Measurements from ENCODE around the gene HS3ST3A1.

HS3ST3A1 gene

DNA sequence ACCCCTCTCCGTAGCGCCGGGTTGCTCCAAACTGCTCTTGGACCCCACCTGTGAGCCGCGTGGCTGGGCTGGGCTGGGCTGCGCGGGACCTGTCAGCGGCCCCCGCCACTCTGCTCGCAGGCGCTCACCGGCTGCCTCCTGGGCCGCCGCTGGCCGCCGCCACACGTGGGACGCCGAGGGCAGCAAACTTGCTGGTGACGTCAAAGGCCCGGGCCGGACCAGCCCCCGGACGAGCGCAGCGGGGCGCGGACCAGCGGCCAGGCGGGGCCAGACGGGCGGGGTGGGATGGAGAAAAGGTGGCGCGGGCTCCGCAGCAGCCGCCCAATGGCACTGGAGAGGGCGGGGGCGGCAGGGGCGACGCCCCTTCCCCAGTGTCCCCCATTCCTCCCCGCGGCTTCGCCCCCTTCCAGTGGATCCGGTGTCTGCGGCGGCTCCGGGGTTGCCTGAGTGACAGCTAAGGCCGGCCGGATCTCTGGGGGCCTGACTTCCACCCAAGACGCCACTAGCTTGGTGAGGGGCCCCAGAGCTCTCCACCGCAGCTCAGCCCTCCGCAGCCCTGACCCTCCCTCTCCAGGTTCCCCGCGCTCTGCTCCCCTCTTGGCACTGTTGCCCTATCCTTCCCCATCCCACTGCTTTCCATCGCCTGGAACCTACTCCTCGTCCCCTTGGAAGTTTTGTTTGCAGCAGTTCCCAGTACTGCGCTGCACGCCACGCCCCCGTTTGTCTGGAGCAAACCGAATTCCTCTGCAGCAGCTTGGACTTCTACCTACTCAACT, at the start of gene HS3ST3A1:
TSS of gene HS3ST3A1 (minus strand) at position 154 of the 776 bp plus-strand sequence. CDS start 800 bp downstream, outside the sequence.
- peak; percentile 42 to 62 for DNase-seq

- no peak for DNase-seq
Observed at GRCh38 chr17:13650096-13650675, 48.5 kb upstream of the HS3ST3A1 start.

DNA sequence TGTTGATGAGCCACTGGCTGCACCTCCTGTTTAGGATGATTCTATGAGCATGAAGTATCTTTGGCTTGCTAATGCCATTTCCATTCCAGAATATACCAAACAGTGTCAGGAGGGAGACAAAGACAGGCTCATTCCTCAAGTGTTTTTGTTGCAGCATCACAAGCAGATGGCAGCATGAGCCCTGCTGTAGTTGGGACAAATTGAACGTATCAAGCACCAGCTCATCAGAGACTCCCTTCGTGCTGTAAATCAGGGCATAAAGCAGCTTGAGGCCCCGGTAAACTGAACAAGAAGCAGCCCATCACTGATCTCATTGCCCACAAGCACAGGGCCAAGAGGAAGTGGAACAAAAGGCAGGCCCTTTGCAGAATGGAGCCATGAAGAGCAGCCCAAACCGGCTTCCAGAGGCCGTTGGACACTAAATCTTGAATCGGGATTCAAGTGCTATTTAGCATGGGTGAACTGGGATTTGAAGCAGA, 45.9 kb upstream of the HS3ST3A1 start:
- no peak for DNase-seq

DNA sequence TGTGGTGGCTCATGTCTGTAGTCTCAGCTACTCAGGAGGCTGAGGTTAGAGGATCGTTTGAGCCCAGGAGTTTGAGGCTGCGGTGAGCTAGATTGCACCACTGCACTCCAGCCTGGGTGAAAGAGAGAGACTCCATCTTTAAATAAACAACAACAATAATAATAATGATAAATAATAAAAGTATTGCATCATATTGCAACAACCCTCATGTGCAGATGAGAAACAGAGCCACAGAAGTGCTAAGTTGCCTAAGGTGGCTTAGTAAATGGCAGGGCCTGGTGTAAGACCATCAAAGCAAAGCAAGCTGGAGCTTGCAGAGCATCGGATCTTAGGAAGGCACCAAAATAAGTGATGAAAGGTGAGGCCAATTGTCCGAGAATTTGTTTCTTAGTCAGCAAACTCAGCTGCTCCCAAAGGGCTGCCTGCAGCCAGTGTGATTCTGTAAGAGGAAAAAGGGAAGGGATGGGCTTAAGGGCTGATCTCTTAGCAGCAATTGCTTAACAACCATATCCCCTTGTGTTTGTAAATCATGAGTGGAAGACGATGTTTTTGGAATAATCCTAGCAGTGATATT, 45.3 kb upstream of the HS3ST3A1 start:
- no peak for DNase-seq

- no peak for DNase-seq
Observed at GRCh38 chr17:13646411-13646810, 44.7 kb upstream of the HS3ST3A1 start.

DNA sequence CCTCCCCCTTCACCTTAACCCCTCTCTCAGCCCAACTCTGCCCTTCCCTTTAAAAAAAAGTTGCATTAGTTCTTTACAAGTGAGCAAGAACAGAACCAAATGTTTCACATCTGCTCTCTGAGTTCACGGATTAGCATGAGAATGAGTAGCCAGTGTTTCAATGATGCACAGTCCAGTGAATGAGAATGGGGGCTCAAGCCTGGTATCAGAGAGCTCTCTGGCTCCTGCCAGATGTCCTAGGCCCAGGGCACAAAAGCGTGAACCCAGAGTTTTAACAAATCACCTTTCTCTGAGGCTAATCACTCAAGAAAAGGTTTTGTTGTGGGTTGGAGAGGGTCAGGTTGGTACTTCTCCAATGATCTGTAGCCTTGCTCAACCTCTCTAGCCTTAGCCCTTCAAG, 41.5 kb upstream of the HS3ST3A1 start:
- DNase-seq = no peak

- DNase-seq = no peak
Observed at GRCh38 chr17:13642188-13642587, 40.5 kb upstream of the HS3ST3A1 start.

GRCh38 chr17:13640551-13640950, 38.8 kb upstream of the HS3ST3A1 start:
- no peak for DNase-seq

- no peak for DNase-seq
Observed at GRCh38 chr17:13638855-13639458, 37.2 kb upstream of the HS3ST3A1 start.

- DNase-seq = no peak
Observed at GRCh38 chr17:13636951-13637350, 35.2 kb upstream of the HS3ST3A1 start.

DNA sequence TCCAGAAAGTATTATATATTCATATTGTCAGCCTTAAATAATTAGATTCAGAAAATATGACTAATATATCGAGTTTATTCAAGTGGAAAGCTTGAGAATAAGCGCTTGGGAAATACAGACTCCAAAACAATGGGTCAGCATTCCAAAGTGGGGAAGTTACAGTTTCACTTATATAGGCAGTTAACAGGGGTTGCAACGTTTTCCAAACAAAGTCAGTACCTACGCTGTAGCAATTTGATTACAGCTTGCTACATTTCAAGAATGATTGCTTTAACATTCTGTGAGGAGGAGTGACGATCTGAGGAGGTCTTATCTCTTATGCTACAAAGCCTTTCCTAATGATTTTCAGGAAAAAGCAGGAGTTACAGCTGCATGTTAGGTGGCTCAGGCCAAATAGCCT, 34.2 kb upstream of the HS3ST3A1 start:
- no peak for DNase-seq

DNA sequence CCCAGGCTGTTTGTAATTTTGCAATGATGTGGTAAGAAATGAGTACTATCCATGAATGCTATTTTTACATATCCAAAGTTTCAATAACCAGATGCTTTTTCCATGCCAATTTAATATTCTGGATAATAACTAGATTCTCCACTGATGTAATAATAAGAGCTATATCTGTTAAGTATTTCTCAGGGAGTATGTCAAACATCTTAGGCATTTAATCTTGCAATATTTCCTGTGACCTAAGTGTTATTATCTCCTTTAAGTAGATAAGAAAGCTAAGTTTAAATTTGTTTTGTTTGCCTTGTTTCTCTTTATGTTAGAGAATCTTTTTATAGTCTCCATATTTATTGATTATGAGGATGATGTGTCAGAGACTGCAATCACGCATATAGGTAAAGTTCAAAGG, 32.3 kb upstream of the HS3ST3A1 start:
- no peak for DNase-seq

DNA sequence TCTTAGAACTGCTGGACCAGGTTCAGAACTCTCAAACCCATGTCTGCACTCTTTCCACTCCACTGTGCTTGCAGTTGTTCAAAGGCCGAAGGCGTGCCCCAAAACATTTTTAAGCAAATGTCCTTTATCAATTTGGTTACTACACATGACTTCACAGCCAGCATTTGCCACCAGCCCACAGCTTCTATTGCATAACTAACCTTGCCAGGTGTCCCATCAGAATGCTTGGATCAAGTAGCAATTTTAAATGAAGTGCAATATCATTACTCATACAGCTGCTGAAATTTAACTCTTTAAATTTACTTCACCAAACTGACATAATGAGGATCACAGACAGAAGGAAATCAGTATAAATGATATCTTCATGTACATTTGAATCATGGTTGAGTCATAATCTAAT, 29.8 kb upstream of the HS3ST3A1 start:
- DNase-seq = no peak

GRCh38 chr17:13626703-13627102, 25.0 kb upstream of the HS3ST3A1 start:
- DNase-seq = peak in 1 of 2 experiments; percentile 15

DNA sequence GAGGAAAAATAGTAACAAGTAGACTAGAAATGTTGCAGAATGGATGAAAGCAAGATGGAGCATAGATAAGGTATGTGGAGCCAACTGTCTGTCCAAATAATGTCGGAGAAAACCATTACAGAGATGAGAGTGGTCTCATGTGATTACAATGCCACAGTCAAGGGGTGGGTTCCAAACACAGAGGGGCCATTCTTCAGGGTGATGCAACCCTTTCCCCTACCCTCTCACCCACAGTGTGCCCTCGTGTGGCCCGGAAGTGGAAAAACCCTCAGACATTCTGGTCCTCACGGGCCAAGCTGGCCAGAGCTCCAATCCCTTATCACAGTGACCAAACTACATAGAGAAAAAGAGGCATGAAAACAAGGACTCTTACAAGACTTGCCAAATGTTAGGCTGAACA, 17.7 kb upstream of the HS3ST3A1 start:
- DNase-seq = no peak

- no peak for DNase-seq
Observed at GRCh38 chr17:13616031-13616430, 14.3 kb upstream of the HS3ST3A1 start.

GRCh38 chr17:13609941-13610340, 8.2 kb upstream of the HS3ST3A1 start:
- DNase-seq = no peak

DNA sequence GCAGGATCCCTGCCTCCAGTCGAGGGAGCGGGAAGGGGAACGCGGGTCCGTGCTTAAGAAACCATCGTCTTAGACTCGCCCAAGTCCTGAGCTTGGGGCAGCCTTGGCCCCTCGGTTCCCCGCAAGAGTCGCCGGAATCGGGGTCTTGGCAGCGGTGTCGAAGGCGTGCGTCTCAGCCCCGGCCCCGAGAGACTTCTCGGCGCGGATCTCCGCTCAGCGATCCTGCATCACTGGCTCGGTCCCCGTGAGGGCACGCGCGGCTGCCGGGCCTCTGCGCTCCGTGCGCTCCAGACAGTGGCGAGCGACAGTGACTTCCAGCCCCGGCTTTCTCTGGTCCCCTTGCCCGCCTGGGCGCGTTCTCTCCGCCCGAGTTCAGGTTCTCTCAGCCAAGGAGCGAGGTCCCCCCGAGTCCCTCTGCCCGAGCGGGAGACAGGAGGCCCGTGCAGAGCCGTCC, 380 bp downstream of the HS3ST3A1 start:
- no peak for DNase-seq

GRCh38 chr17:13600475-13601321, 1.0 kb downstream of the HS3ST3A1 start:
- no peak for DNase-seq

DNA sequence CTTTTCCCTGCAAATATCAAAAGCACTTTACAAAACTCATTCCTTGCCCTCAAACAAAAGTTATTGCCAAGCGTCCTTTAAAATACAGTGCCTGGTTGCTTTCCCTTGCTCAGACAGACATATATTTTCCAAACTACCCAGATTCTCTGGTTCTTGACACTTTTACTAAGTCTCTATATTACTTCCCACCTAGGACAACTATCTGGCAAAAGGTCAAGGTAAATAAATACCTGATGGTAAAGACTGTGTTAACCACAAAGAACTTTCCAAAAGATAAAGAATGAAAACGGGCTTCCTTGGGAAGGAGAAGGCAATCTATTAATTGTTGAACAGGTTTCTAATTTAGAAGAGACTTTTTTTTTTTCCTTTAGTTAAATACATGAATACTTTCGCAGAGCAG, 1.9 kb downstream of the HS3ST3A1 start:
- DNase-seq = no peak

GRCh38 chr17:13599168-13599577, 2.6 kb downstream of the HS3ST3A1 start:
- no peak for DNase-seq

GRCh38 chr17:13598353-13599167, 3.2 kb downstream of the HS3ST3A1 start:
- DNase-seq = no peak

All from SW 1271 (cell line).